ENCODE measurements around the gene CABP2. TPM values are rescaled to one million over a fixed set of nuclear protein-coding genes. Genes with fewer than 3 reads are reported as not detected.
A peak's percentile ranks its signal among the peaks of the same experiment; 100 is the strongest.

The CABP2 gene
- total RNA-seq, 8 experiments from 2014 or later, result 0.71 TPM; not detected in 7

DNA sequence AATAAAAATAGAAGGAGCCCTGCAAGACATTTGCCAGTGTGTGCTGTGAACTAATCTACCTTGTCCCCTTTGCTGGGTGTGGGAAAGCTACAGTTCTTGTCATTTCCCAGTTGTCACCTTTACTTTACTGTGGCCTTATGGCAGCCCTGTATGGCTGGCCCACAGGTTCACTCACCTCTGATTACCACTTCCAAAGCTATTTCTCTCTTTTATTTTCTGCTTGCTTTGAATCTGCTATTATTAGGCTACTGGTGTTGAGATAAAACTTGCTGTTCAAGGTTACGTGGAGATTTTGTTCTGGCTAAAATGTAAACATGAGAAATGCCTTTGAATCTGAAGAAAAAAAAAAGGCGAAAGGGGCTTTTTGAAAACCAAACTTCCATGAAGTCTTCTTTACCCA lies 9.6 kb upstream of the CABP2 start:
- in situ Hi-C loops (cut with MboI; ENCODE audit: low pct_unique_long_range_greater_than_20kb in 2 of 9, low sequenced_read_pairs in 9 of 9, unreplicated experiment in 9 of 9), result no loop called here
- no peak overlapping the region for H3K4me3 ChIP-seq
- ATAC-seq (replicated peaks in 6 of 8), result no peak
- 17 to 100% (median 75%) methylated on average over 1 to 2 of the region's 2 CpGs; no CpG with 5 or more reads in 1 of the 10 experiments for WGBS, 10 experiments
- H3K4me1 ChIP-seq (replicated peaks in 1 of 2), result no peaks in the 10 kb centered on the region
- H3K27ac ChIP-seq, result no peak overlapping the region

DNA sequence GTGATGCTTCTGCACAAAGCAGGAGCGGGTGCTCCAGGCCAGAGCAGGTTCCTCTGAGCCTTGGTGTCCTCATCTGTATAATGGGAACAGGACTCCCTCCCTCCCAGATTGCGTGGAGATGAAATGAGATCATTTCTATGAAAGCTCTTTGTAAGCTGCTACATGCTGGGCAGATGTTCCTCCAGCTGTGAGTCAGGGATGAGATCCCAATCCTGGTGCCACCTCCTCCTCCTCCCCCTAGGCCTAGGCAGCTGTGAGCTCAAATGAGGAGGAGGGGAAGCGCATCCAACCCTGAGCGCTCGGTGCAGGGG lies 7.0 kb upstream of the CABP2 start:
- Histone ChIP-seq H3K4me1 (replicated peaks in 1 of 2) (peaks cover 5 to 6% of the 10 kb centered on the region in 2 donors), H3K27ac (no peak overlapping the region), H3K4me3 (no peak overlapping the region)
- ATAC-seq (replicated peaks in 6 of 8), result peak in 1 of 8 experiments; percentile 25
- in situ Hi-C loops (cut with MboI; ENCODE audit: low pct_unique_long_range_greater_than_20kb in 2 of 9, low sequenced_read_pairs in 9 of 9, unreplicated experiment in 9 of 9), result no loop called here
- 60 to 100% methylated on average over 1 to 2 of the region's 5 CpGs; no CpG with 5 or more reads in 8 of the 10 experiments for WGBS, 10 experiments

DNA sequence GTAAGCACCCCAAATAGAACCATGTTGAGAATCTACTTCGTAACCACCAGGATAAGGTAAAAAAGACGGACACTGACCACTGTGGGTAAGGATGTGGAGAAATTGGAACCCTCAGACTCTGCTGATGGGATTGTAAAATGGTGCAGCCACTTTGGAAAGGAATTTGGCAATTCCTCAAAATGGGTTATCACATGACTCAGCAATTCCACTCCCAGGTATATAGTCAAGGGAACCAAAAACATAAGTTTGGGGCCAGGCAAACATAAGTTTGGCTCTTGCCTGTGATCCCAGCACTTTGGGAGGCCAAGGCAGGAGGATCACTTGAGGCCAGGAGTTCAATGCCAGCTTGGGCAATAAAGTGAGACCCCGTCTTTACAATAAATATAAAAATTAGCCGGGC lies 5.1 kb upstream of the CABP2 start:
- WGBS, 10 experiments, result 50 to 100% (median 73%) methylated on average over 1 to 4 of the region's 4 CpGs

DNA sequence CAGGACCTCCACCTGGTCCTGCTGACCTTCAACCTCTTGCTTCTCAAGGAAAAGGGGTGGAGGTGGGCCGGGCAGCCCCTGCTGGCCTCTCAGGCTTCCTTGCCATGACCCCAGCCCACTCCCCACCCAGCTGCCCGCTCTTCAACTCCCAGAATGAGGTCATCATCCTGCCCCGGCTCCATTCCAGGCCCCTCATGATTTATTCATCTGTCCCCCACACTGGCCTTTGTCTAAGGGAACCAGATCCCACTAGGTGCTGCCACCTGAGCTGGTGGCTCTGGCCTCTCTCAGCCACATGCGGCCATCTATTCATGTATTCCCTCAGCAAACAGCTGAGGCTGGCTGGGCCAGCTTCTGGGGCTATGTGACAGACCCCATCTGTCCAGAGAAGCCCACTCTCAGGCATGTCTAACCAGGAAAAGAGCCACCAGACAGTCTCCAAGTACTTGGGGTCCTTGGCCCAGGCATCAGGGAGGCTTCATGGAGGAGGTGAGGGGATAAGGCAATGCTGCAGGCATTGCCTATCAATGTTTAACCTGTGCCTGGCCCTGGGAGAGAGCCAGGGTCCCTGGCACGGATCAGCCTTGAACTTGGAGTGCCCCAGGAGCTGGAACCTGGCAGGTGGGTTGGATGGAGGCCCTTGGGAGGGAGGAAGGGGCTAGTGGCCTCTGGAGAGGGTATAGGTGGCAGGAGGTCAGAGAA lies 2.2 kb upstream of the CABP2 start:
- in situ Hi-C loops (cut with MboI; ENCODE audit: low pct_unique_long_range_greater_than_20kb in 2 of 9, low sequenced_read_pairs in 9 of 9, unreplicated experiment in 9 of 9), result no loop called here
- Histone ChIP-seq H3K27ac (peak overlapping the region in 1 of 2 donors; percentile 19), H3K4me1 (replicated peaks in 1 of 2) (peaks cover 7 to 19% of the 10 kb centered on the region in 2 donors), H3K4me3 (no peak overlapping the region)
- WGBS, 10 experiments, result 0 to 86% (median 80%) methylated on average over 1 to 2 of the region's 5 CpGs; no CpG with 5 or more reads in 7 of the 10 experiments
- ATAC-seq (replicated peaks in 6 of 8), result peak in 5 of 8 experiments; percentile 77 to 88 (median 81)

More for the DNA sequence above, 5.1 kb upstream of the CABP2 start:
- in situ Hi-C loops (cut with MboI; ENCODE audit: low pct_unique_long_range_greater_than_20kb in 2 of 9, low sequenced_read_pairs in 9 of 9, unreplicated experiment in 9 of 9), result no loop called here
- Histone ChIP-seq H3K4me1 (replicated peaks in 1 of 2) (peaks cover 7 to 19% of the 10 kb centered on the region in 2 donors), H3K4me3 (no peak overlapping the region), H3K27ac (no peak overlapping the region)
- ATAC-seq (replicated peaks in 6 of 8), result no peak

DNA sequence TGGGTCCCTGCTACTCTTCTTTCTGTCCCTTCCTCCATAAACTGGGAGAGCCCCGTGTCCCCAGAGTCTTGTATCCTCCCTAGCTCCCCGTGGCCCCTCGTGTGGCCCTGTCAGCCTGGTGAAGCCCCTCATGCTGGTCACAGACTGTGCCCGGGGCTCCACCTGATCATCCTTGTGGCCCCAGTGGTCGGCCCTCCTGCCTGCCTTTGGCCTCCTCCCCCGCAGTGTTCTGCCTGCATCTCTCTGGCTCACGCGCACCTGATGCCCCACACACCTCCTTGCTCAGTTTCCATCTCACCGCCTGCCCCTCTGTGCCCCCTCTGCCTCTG lies 1.2 kb upstream of the CABP2 start:
- in situ Hi-C loops (cut with MboI; ENCODE audit: low pct_unique_long_range_greater_than_20kb in 2 of 9, low sequenced_read_pairs in 9 of 9, unreplicated experiment in 9 of 9), result no loop called here

DNA sequence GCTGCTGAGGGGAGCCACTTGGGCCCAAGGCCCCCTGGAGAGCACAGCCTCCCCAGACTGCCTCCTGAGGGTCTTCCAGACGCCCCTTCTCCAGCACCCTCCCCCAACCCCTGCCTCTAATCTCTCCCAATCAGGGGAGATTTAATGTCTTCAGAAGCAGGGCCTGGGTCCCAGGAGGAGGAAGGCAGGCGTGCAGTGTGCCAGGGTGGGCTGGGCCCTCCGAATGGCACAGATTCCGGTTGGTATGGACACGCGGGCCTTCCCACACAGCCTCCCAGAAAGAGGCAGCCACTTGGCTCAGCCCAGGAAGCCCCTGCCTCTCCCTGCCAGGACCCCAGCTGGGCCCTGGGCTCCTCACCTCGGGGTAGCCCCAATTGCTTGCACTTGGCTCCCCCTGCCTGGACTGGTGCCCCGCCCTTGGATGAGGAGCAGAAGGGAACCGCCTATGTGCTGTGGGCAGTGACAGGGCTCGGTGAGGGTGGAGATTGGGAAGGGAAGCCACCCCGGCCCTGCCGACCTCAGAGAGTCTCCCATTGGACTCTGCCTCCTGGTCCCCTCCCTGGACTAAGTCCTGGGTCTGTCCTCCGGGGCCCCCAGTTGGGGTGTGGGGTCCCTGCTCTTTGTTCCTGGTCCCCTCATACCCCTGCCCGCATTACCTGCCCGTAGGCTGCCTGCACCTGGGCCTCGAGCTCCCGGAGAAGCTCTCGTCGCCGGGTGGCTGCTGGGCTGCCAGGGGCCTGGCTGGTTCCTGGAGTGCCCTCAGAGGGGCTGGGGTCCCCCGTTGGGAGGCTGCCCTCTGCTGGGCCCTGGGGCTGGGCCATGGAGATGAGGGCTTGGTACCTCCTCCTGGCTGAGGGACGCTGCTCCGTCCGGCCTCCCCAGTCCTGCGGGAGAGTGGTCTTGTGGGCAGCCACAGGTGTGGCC lies 572 bp upstream of the CABP2 start:
- Histone ChIP-seq H3K4me3 (no peak overlapping the region), H3K27ac (peak overlapping the region in 1 of 2 donors; percentile 12), H3K4me1 (replicated peaks in 1 of 2) (peaks cover 7 to 19% of the 10 kb centered on the region in 2 donors)
- in situ Hi-C loops (cut with MboI; ENCODE audit: low pct_unique_long_range_greater_than_20kb in 2 of 9, low sequenced_read_pairs in 9 of 9, unreplicated experiment in 9 of 9), result no loop called here
- ATAC-seq (replicated peaks in 6 of 8), result peak in 6 of 8 experiments; percentile 5 to 99 (median 36)
- 0 to 80% (median 28%) methylated on average over 1 to 3 of the region's 25 CpGs; no CpG with 5 or more reads in 7 of the 10 experiments for WGBS, 10 experiments

More for the DNA sequence above, 1.2 kb upstream of the CABP2 start:
- WGBS, 10 experiments, result 60 to 96% methylated on average over 1 to 5 of the region's 9 CpGs; no CpG with 5 or more reads in 8 of the 10 experiments
- ATAC-seq (replicated peaks in 6 of 8), result peak in 1 of 8 experiments; percentile 2
- Histone ChIP-seq H3K4me3 (no peak overlapping the region), H3K4me1 (replicated peaks in 1 of 2) (peaks cover 7 to 19% of the 10 kb centered on the region in 2 donors), H3K27ac (peak overlapping the region in 1 of 2 donors; percentile 12)

DNA sequence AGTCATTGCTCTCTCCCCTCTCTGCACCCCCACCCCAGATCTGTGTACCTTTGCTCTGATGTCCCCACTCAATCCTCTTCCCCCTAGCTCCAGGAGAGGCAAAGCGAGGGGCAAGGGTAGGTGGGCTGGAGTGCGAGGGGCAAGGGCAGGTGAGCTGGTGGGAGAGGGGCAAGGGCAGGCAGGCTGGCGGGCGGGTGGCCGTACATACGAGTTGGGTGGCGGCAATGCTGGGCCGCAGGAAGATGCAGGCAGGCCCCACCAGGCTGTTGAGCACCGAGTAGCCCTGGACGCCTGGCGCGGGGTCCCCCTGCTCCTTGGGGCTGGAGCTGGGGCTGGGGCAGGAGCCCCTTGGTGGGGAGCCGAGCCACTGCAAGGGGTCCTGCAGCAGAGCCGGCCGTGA lies 908 bp downstream of the CABP2 start:
- no peak overlapping the region for H3K4me3 ChIP-seq
- in situ Hi-C loops (cut with MboI; ENCODE audit: low pct_unique_long_range_greater_than_20kb in 2 of 9, low sequenced_read_pairs in 9 of 9, unreplicated experiment in 9 of 9), result no loop called here
- H3K4me1 ChIP-seq (replicated peaks in 1 of 2), result peaks cover 7 to 19% of the 10 kb centered on the region in 2 donors
- H3K27ac ChIP-seq, result no peak overlapping the region
- 60 to 93% methylated on average over 2 to 3 of the region's 15 CpGs; no CpG with 5 or more reads in 8 of the 10 experiments for WGBS, 10 experiments
- ATAC-seq (replicated peaks in 6 of 8), result no peak

DNA sequence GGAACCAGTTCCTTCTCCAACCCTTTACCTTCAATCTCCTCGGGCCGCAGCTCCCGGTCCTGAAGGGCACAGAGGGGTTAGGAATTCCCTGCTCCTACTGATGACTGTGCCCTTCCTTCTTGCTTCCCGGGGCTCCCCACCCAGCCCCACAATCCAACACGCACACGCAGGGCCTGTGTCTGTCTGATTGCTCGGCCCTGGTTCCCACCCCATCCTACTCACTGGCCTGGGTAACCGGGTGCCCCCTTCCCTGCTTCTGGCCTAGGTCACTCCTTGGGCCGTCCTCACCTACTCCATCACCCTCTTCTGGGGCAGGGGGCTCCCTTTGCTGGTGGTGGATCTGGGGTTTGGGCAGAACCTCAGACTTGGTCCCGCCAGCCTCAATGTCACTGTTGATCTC lies 1.3 kb downstream of the CABP2 start:
- Histone ChIP-seq H3K4me1 (replicated peaks in 1 of 2) (peaks cover 7 to 19% of the 10 kb centered on the region in 2 donors), H3K27ac (no peak overlapping the region), H3K4me3 (no peak overlapping the region)
- in situ Hi-C loops (cut with MboI; ENCODE audit: low pct_unique_long_range_greater_than_20kb in 2 of 9, low sequenced_read_pairs in 9 of 9, unreplicated experiment in 9 of 9), result no loop called here
- ATAC-seq (replicated peaks in 6 of 8), result no peak
- 40% methylated on average over 1 of the region's 10 CpGs; no CpG with 5 or more reads in 9 of the 10 experiments for WGBS, 10 experiments

DNA sequence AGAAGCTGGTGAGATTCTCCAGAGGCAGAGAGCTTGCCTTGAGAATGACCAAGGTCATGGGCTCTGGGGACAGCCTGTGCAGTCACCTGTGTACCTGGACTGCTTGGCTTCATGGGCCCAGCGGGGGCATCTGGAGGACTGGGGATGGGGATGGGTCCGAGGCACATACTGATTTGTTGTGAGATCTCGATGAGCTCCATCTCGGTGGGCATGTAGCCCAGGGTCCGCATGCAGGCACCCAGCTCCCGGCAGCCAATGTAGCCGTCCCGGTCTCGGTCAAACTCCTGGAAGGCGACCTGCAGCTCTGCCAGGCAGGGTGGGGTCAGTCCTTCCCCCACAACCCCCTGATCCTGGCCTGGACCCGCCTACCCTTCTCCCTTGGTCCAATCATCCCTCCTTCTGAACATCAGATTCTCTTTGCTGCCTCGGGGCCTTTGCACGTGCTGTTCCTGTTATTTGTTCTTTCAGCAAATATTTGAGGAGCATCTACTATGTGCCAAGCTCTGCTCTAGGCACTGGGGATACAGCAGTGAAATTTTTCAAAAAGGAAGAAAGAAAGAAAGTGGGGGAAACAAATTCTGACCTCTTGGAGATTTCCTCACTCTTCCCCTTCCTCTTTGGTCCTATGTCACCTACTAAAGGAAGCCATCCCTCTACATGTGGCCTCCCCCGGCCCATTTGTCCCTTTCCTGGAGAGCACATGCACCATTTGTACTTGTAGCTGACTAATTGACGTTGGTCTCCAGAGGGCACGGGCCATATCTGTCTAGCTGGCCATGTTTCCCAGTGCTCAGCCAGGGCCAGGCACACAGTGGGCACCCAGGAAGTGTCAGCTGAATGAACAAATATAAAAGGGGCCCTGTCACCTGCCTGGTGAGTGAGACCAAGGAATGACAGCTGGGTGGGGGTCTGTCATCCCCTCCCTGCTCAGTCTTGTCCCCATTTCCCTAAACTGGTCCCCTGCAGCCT lies 2.1 kb downstream of the CABP2 start:
- ATAC-seq (replicated peaks in 6 of 8), result no peak
- H3K27ac ChIP-seq, result no peak overlapping the region
- H3K4me1 ChIP-seq (replicated peaks in 1 of 2), result peaks cover 7 to 19% of the 10 kb centered on the region in 2 donors
- WGBS, 10 experiments, result 40 to 100% (median 66%) methylated on average over 1 to 6 of the region's 16 CpGs; no CpG with 5 or more reads in 3 of the 10 experiments
- in situ Hi-C loops (cut with MboI; ENCODE audit: low pct_unique_long_range_greater_than_20kb in 2 of 9, low sequenced_read_pairs in 9 of 9, unreplicated experiment in 9 of 9), result no loop called here
- H3K4me3 ChIP-seq, result no peak overlapping the region

DNA sequence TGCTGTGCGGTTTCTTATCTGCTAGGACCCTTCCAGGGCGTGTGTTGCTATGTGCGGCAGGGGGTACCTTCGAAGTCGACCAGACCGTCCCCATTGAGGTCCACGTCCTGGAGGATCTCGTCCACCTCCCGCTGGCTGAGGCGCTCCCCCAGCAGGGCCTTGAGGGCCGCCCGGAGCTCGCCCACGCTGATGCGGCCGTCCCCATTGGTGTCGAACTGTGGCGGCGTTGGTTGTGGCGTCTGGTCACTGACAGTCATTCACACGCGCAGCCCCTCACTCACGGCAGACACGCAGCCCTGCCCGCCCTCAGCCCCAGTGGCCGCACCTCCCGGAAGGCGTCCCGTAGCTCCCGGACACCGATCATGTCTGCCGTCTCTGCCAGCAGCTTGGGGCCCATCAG lies 3.5 kb downstream of the CABP2 start:
- WGBS, 10 experiments, result 40 to 80% (median 67%) methylated on average over 1 to 15 of the region's 32 CpGs; no CpG with 5 or more reads in 5 of the 10 experiments
- Histone ChIP-seq H3K4me1 (replicated peaks in 1 of 2) (peaks cover 0 to 8% of the 10 kb centered on the region in 2 donors), H3K27ac (no peak overlapping the region), H3K4me3 (no peak overlapping the region)
- in situ Hi-C loops (cut with MboI; ENCODE audit: low pct_unique_long_range_greater_than_20kb in 2 of 9, low sequenced_read_pairs in 9 of 9, unreplicated experiment in 9 of 9), result no loop called here
- ATAC-seq (replicated peaks in 6 of 8), result no peak

DNA sequence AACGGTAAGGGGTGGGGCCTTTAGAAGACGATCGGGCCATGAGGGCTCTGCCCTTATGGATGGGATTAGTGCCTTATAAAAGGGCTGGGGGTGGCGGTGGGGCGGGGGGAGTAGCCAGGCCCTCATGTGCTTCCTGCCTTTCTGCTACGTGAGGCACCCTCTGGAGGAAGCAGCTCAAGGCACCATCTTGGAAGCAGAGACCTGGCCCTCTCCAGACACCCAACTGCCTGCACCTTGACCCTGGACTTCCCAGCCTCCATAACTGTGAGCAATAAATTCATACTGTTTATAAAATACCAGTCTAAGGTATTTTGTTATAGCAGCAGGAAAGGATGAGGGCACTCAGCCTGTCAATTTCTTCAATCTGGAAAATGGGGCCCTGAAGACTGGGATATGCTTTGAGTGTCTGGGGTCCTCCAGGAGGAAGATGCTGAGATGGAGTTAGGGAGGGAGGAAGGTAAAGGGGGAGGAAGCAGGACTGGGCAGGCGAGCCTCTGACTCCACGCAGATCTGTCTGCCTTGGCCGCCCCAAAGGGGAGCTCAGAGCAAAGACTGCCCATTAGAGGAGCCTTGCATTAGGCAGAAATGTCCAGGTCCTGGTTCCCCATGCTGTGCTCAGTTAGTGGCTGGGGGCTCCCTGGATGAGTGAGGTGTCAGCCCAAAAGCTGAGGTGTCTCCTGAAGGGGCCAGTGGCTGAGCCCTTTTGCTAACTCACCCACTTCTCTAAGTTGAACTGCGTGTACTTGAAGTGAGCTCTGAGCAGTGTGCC lies 5.3 kb downstream of the CABP2 start:
- no peak for ATAC-seq (replicated peaks in 6 of 8)
- in situ Hi-C loops (cut with MboI; ENCODE audit: low pct_unique_long_range_greater_than_20kb in 2 of 9, low sequenced_read_pairs in 9 of 9, unreplicated experiment in 9 of 9), result no loop called here
- 0 to 80% (median 56%) methylated on average over 1 to 4 of the region's 10 CpGs; no CpG with 5 or more reads in 5 of the 10 experiments for WGBS, 10 experiments
- no peaks in the 10 kb centered on the region for H3K4me1 ChIP-seq (replicated peaks in 1 of 2)
- H3K4me3 ChIP-seq, result no peak overlapping the region
- no peak overlapping the region for H3K27ac ChIP-seq

DNA sequence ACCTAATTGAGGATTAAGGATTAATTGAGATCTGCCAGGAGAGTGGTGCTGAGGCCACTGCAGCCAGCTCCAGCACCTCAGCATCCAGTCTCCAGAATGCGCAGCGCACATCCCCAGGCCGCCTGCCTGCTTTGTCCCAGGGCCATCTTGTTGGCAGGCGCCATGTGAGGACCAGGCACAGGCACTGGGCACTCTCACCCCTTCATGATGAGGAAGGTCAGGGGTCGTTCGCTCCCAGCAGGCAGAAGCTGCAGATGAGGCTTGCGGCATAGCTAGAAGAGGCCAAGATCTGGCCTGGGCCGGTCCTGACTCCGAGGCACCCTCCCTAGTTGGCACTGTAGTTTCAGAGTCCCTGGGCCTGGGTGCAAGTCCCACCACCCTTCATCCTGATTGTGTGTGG lies 6.4 kb downstream of the CABP2 start:
- 83 to 100% (median 96%) methylated on average over 1 to 5 of the region's 9 CpGs; no CpG with 5 or more reads in 6 of the 10 experiments for WGBS, 10 experiments
- in situ Hi-C loops (cut with MboI; ENCODE audit: low pct_unique_long_range_greater_than_20kb in 2 of 9, low sequenced_read_pairs in 9 of 9, unreplicated experiment in 9 of 9), result no loop called here
- Histone ChIP-seq H3K4me1 (replicated peaks in 1 of 2) (no peaks in the 10 kb centered on the region), H3K4me3 (no peak overlapping the region), H3K27ac (no peak overlapping the region)
- ATAC-seq (replicated peaks in 6 of 8), result peak in 1 of 8 experiments; percentile 9
